B cell (primary cell): Measurements from ENCODE around the gene EEF1A1. TPM values are rescaled to one million over a fixed set of nuclear protein-coding genes. Genes with fewer than 3 reads are reported as not detected.
A peak's percentile ranks its signal among the peaks of the same experiment; 100 is the strongest.

ENCODE experiments used
- ATAC-seq: fragments of 200-7000 bp; cut with Tn5 transposase; one replicate; pipeline ENCODE4 v1.10.0; 2021; ENCODE audit warnings: low read depth, mild to moderate bottlenecking, moderate number of reproducible peaks, moderate library complexity
- CTCF ChIA-PET: fragments of 350-600 bp; sonication (Branson Sonifier 250); formaldehyde crosslinking; loops from one replicate; lab custom pipeline; 2021; ENCODE audit warnings: antibody characterized with exemption, inconsistent platforms; lab: Charles Lee
- POLR2A ChIA-PET: fragments of 350-600 bp; sonication (Branson Sonifier 250); formaldehyde crosslinking; loops from one replicate; lab custom pipeline; 2021; ENCODE audit warnings: antibody characterized with exemption; lab: Charles Lee
- DNase-seq: peaks from one replicate; pipeline ENCODE4 v3.0.0; 2013
- H2AFZ ChIP-seq: 2 replicates; pipeline ENCODE4 v1.6.1; 2012; ENCODE audit warnings: mild to moderate bottlenecking, low read depth, low read length; ENCODE audit not compliant: insufficient read depth, poor library complexity, severe bottlenecking
- H3K27ac ChIP-seq, 2 donors: 1 replicate in 1 of 2; 2 replicates in 1 of 2; pipeline ENCODE4 v1.5.1; 2012 to 2013; ENCODE audit warnings: low read length in 2 of 2, mild to moderate bottlenecking in 2 of 2, moderate library complexity in 1 of 2
- H3K27me3 ChIP-seq, 4 experiments: fragments of 200-600 bp in 1 of 4; sonication (generic) in 1 of 4; replicated peaks in 1 of 4; 1 replicate in 2 of 4; 2 replicates in 2 of 4; pipeline versions ENCODE4 v1.6.1 to v1.7.0; 2013 to 2016; ENCODE audit warnings: low read length in 3 of 4, mild to moderate bottlenecking in 2 of 4, mixed read lengths in 1 of 4, moderate library complexity in 1 of 4; ENCODE audit not compliant: insufficient read depth in 4 of 4, control insufficient read depth in 3 of 4; ENCODE audit errors: control extremely low read depth in 1 of 4
- H3K36me3 ChIP-seq, 2 experiments: replicated peaks in 1 of 2; 1 replicate in 1 of 2; 2 replicates in 1 of 2; pipeline versions ENCODE4 v1.6.1 to v1.7.1; 2013; ENCODE audit warnings: low read length in 1 of 2; ENCODE audit not compliant: insufficient read depth in 2 of 2, control insufficient read depth in 1 of 2; ENCODE audit errors: control extremely low read depth in 1 of 2, extremely low read depth in 1 of 2
- H3K4me1 ChIP-seq, 2 donors: fragments of 200-600 bp in 1 of 2; sonication (generic) in 1 of 2; 1 replicate in 1 of 2; 2 replicates in 1 of 2; pipeline versions ENCODE4 v1.5.1 to v1.6.1; 2013 to 2017; ENCODE audit warnings: low read length in 2 of 2; ENCODE audit not compliant: control insufficient read depth in 2 of 2, insufficient read depth in 2 of 2
- H3K4me2 ChIP-seq: replicated peaks from 2 replicates; pipeline ENCODE3; 2012; ENCODE audit warnings: mild to moderate bottlenecking, low read depth, low read length; ENCODE audit not compliant: poor library complexity, severe bottlenecking
- H3K4me3 ChIP-seq, 5 experiments: fragments of 200-600 bp in 1 of 5; sonication (generic) in 1 of 5; 1 replicate in 3 of 5; 2 replicates in 2 of 5; pipeline versions ENCODE4 v1.5.1 to v1.7.0; 2011 to 2016; ENCODE audit warnings: low read length in 4 of 5, mild to moderate bottlenecking in 4 of 5, low read depth in 2 of 5, control low read depth in 1 of 5, moderate library complexity in 1 of 5; ENCODE audit not compliant: insufficient read depth in 1 of 5; ENCODE audit errors: control extremely low read depth in 1 of 5, extremely low read depth in 1 of 5
- H3K79me2 ChIP-seq: fragments of 200-600 bp; sonication (generic); one replicate; pipeline ENCODE4 v1.6.0; 2016; ENCODE audit warnings: low read length; ENCODE audit not compliant: control insufficient read depth, insufficient read depth
- H3K9ac ChIP-seq: fragments of 200-600 bp; sonication (generic); 2 replicates; pipeline ENCODE4 v1.6.1; 2017; ENCODE audit warnings: mild to moderate bottlenecking, low read length, moderate library complexity
- H3K9me3 ChIP-seq, 3 donors: one replicate each; pipeline versions ENCODE4 v1.6.1 to v1.7.1; 2013; ENCODE audit warnings: low read length in 2 of 3; ENCODE audit not compliant: control insufficient read depth in 2 of 3, insufficient read depth in 1 of 3; ENCODE audit errors: control extremely low read depth in 1 of 3
- H4K20me1 ChIP-seq: 2 replicates; pipeline ENCODE4 v1.6.0; 2012; ENCODE audit warnings: mild to moderate bottlenecking, low read length; ENCODE audit not compliant: insufficient read depth, control insufficient read depth, poor library complexity, severe bottlenecking
- H3K27ac Mint-ChIP-seq: one replicate; pipeline ENCODE4 v1.8.0; 2021; ENCODE audit warnings: mixed read lengths
- H3K27me3 Mint-ChIP-seq: one replicate; pipeline ENCODE4 v1.8.0; 2021; ENCODE audit warnings: mixed read lengths
- H3K4me1 Mint-ChIP-seq: one replicate; pipeline ENCODE4 v1.8.0; 2021; ENCODE audit warnings: mixed read lengths
- H3K4me3 Mint-ChIP-seq: one replicate; pipeline ENCODE4 v1.8.0; 2021; ENCODE audit warnings: mixed read lengths
- H3K9me3 Mint-ChIP-seq: one replicate; pipeline ENCODE4 v1.8.0; 2022; ENCODE audit warnings: mixed read lengths; ENCODE audit not compliant: insufficient read depth
- EZH2 ChIP-seq: IDR thresholded peaks from 2 replicates; pipeline ENCODE4 v1.6.1; 2012; ENCODE audit warnings: borderline replicate concordance, low read depth, mild to moderate bottlenecking, moderate library complexity, low read length; ENCODE audit not compliant: insufficient read depth, poor library complexity, severe bottlenecking
- WGBS: methylation state at CpG from one replicate; pipeline ENCODE4 v1.1.5; 2013; ENCODE audit warnings: missing lambda C conversion rate; ENCODE audit not compliant: insufficient coverage; 5-methylcytosine and 5-hydroxymethylcytosine counted together
- intact Hi-C: fragments of 100-400 bp; cut with micrococcal nuclease; formaldehyde crosslinking; loops from one replicate; pipeline ENCODE4 v1.10.0; 2022
- polyA plus RNA-seq: library from polyadenylated mRNA; depleted of rRNA; stranded (reverse); fragments of >200 nt; gene quantifications from 2 replicates; pipeline ENCODE4 v1.2.3, GENCODE V29; 2012
- total RNA-seq, 2 donors: library from RNA; stranded (reverse); fragments of 120-200 nt in 1 of 2; gene quantifications; 1 replicate in 1 of 2; 2 replicates in 1 of 2; pipeline versions ENCODE4 v1.2.3 to v1.2.4, GENCODE V29; 2013 to 2022
- TF ChIP-seq, protein P1 (sequence below): fragments of 200-600 bp; IDR thresholded peaks from one replicate; pipeline ENCODE4 v1.8.0; 2022; ENCODE audit warnings: antibody characterized with exemption, mild to moderate bottlenecking

The EEF1A1 gene
- total and polyA plus RNA-seq, 2 donors (not counting 1 experiment from before 2014, with no cell fraction given) = 9,671 to 12,769 TPM

DNA sequence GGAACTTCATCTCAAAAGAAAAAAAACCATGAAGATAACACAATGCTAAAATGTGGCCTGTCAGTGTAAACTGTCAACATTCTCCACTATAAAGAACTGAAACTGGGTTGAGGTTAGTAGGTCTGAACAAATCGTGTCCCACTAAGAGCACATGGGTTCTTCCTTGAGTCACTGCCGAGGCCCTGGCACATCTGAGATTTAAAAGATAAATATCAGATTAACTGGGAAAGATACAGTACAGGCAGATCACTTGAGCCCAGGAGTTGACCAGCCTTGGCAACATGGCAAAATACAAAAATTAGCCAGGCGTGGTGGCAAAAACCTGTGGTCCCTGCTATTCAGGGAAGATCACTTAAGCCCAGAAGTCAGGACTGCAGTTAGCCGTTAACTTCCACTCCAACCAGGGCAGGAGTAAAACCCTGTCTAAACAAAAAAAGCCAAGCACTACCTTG, 5.6 kb downstream of the EEF1A1 start:
- H4K20me1 ChIP-seq = peaks cover 52% of the 10 kb centered on the region
- H3K4me3 ChIP-seq = no peak overlapping the region
- no peaks in the 10 kb centered on the region for H3K27me3 Mint-ChIP-seq
- ChIA-PET CTCF (interaction anchor here (0.6 to 11.4 kb wide), 28 partner anchors 9 to 222 kb away, joined by 3 to 261 read pairs (median 3); partner anchors contain the start of genes MTO1 and SLC17A5), POLR2A (interaction anchor here (1.0 to 1.5 kb wide), 3 partner anchors 31 to 138 kb away, joined by 3 to 8 read pairs (median 7); no protein-coding TSS in a partner anchor)
- peaks cover 16 to 52% of the 10 kb centered on the region in 2 experiments for H3K36me3 ChIP-seq
- peaks cover 46 to 56% of the 10 kb centered on the region in 2 donors for H3K4me1 ChIP-seq
- peak overlapping the region; percentile 70 for H3K4me3 Mint-ChIP-seq
- H3K9ac ChIP-seq = no peak overlapping the region
- ATAC-seq (peak; percentile 48), DNase-seq (no peak)
- TF ChIP-seq, protein P1, sequence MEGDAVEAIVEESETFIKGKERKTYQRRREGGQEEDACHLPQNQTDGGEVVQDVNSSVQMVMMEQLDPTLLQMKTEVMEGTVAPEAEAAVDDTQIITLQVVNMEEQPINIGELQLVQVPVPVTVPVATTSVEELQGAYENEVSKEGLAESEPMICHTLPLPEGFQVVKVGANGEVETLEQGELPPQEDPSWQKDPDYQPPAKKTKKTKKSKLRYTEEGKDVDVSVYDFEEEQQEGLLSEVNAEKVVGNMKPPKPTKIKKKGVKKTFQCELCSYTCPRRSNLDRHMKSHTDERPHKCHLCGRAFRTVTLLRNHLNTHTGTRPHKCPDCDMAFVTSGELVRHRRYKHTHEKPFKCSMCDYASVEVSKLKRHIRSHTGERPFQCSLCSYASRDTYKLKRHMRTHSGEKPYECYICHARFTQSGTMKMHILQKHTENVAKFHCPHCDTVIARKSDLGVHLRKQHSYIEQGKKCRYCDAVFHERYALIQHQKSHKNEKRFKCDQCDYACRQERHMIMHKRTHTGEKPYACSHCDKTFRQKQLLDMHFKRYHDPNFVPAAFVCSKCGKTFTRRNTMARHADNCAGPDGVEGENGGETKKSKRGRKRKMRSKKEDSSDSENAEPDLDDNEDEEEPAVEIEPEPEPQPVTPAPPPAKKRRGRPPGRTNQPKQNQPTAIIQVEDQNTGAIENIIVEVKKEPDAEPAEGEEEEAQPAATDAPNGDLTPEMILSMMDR = no peak
- TF ChIP-seq EZH2 = no peak
- H3K27ac ChIP-seq = peak overlapping the region; percentile 53 to 69
- H3K27ac Mint-ChIP-seq = peak overlapping the region; percentile 86
- no peak overlapping the region for H2AFZ ChIP-seq
- no peaks in the 10 kb centered on the region for H3K9me3 ChIP-seq
- no peaks in the 10 kb centered on the region for H3K9me3 Mint-ChIP-seq
- H3K79me2 ChIP-seq = peaks cover 22% of the 10 kb centered on the region
- intact Hi-C loops = loop anchor here (1.0 to 2.0 kb wide), 5 partner anchors 42 to 217 kb away; no protein-coding TSS in a partner anchor
- H3K4me1 Mint-ChIP-seq = peaks cover 60% of the 10 kb centered on the region
- peak overlapping the region; percentile 42 for H3K4me2 ChIP-seq
- no peaks in the 10 kb centered on the region for H3K27me3 ChIP-seq
- 40% methylated on average over 3 of the region's 4 CpGs for WGBS

- Mint-ChIP-seq H3K27me3 (no peaks in the 10 kb centered on the region), H3K27ac (peak overlapping the region; percentile 86), H3K4me1 (peaks cover 56% of the 10 kb centered on the region), H3K4me3 (peak overlapping the region; percentile 70), H3K9me3 (no peaks in the 10 kb centered on the region)
- DNase-seq (no peak), ATAC-seq (no peak)
- Histone ChIP-seq H3K36me3 (peaks cover 16 to 47% of the 10 kb centered on the region in 2 experiments), H4K20me1 (peaks cover 48% of the 10 kb centered on the region), H3K27ac (peak overlapping the region; percentile 53 to 69), H3K27me3 (no peaks in the 10 kb centered on the region), H3K4me3 (no peak overlapping the region), H3K4me2 (peak overlapping the region; percentile 42), H3K4me1 (peaks cover 44 to 52% of the 10 kb centered on the region in 2 donors), H3K9me3 (no peaks in the 10 kb centered on the region), H3K9ac (no peak overlapping the region), H3K79me2 (peaks cover 17% of the 10 kb centered on the region), H2AFZ (no peak overlapping the region)
- 40% methylated on average over 1 of the region's 3 CpGs for WGBS
- ChIA-PET CTCF (interaction anchor here (0.8 to 11.4 kb wide), 11 partner anchors 9 to 222 kb away, joined by 3 to 261 read pairs (median 3); partner anchors contain the start of gene SLC17A5), POLR2A (interaction anchor here (1.5 to 1.9 kb wide), 2 partner anchors 97 to 138 kb away, joined by 8 read pairs; no protein-coding TSS in a partner anchor)
- intact Hi-C loops = loop anchor here (1.0 to 2.0 kb wide), 5 partner anchors 42 to 218 kb away; no protein-coding TSS in a partner anchor
- TF ChIP-seq, protein P1 = no peak
- no peak for TF ChIP-seq EZH2
Measured at GRCh38 chr6:73514746-73515110, 6.1 kb downstream of the EEF1A1 start.
